ENCODE data around the gene AOPEP.

- TF ChIP-seq CTCF (IDR thresholded peaks at IDR 0.05) (no peak), TCF7 (CRISPR knock-in tag; IDR thresholded peaks at IDR 0.05; ENCODE audit: low read depth) (no peak), ZNF232 (CRISPR knock-in tag; IDR thresholded peaks at IDR 0.05) (no peak), ZNF416 (CRISPR knock-in tag; IDR thresholded peaks at IDR 0.05) (no peak), NFYB (CRISPR knock-in tag; conservative IDR thresholded peaks at IDR 0.05; ENCODE audit: low read depth) (no peak)
These were observed 59.0 kb downstream of the AOPEP start for GRCh38 chr9:94785215-94786169.

All from WTC11 (cell line).